Measurements from ENCODE around the gene RNF151.

RNF151 gene

GRCh38 chr16:1992704-1993317 is 26.2 kb downstream of the RNF151 start:
- no peak for DNase-seq (ENCODE audit: low read depth)

- no peak for DNase-seq (ENCODE audit: low read depth)
Observed at GRCh38 chr16:1993731-1994131, 27.1 kb downstream of the RNF151 start.

GRCh38 chr16:1997494-1998359 is 31.1 kb downstream of the RNF151 start:
- DNase-seq (ENCODE audit: low read depth), result no peak

GRCh38 chr16:1998360-1998835 is 31.7 kb downstream of the RNF151 start:
- DNase-seq (ENCODE audit: low read depth), result no peak

- DNase-seq (ENCODE audit: low read depth), result no peak
Observed at GRCh38 chr16:1998852-1999801, 32.5 kb downstream of the RNF151 start.

GRCh38 chr16:1999866-2000514 is 33.3 kb downstream of the RNF151 start:
- no peak for DNase-seq (ENCODE audit: low read depth)

GRCh38 chr16:2001035-2001434 is 34.4 kb downstream of the RNF151 start:
- no peak for DNase-seq (ENCODE audit: low read depth)

GRCh38 chr16:2001456-2002355 is 35.0 kb downstream of the RNF151 start:
- no peak for DNase-seq (ENCODE audit: low read depth)

- no peak for DNase-seq (ENCODE audit: low read depth)
Observed at GRCh38 chr16:2002406-2003230, 36.0 kb downstream of the RNF151 start.

- DNase-seq (ENCODE audit: low read depth), result no peak
Observed at GRCh38 chr16:2003231-2003826, 36.7 kb downstream of the RNF151 start.

GRCh38 chr16:2003827-2004641 is 37.4 kb downstream of the RNF151 start:
- DNase-seq (ENCODE audit: low read depth), result no peak

GRCh38 chr16:2004795-2005517 is 38.3 kb downstream of the RNF151 start:
- DNase-seq (ENCODE audit: low read depth), result no peak

- DNase-seq (ENCODE audit: low read depth), result no peak
Observed at GRCh38 chr16:2005646-2006045, 39.0 kb downstream of the RNF151 start.

- DNase-seq (ENCODE audit: low read depth), result no peak
Observed at GRCh38 chr16:2006317-2006716, 39.7 kb downstream of the RNF151 start.

- DNase-seq (ENCODE audit: low read depth), result no peak
Observed at GRCh38 chr16:2007081-2007836, 40.6 kb downstream of the RNF151 start.

GRCh38 chr16:2008009-2008526 is 41.4 kb downstream of the RNF151 start:
- no peak for DNase-seq (ENCODE audit: low read depth)
